Type B pancreatic cell (in vitro differentiated cells): ENCODE data around the gene RORC. TPM values are rescaled to one million over a fixed set of nuclear protein-coding genes. Genes with fewer than 3 reads are reported as not detected.

Source experiments
- DNase-seq: peaks from one replicate; pipeline ENCODE4 v3.0.0; 2021; ENCODE audit warnings: mixed read lengths; ENCODE audit not compliant: unreplicated experiment; ENCODE audit errors: extremely low spot score
- H3K27ac Mint-ChIP-seq: 2 replicates; pipeline ENCODE4 v1.8.0; 2021; ENCODE audit warnings: mild to moderate bottlenecking, mixed read lengths
- H3K27me3 Mint-ChIP-seq: 2 replicates; pipeline ENCODE4 v1.8.0; 2021; ENCODE audit warnings: mixed read lengths
- H3K36me3 Mint-ChIP-seq: 2 replicates; pipeline ENCODE4 v1.8.0; 2021; ENCODE audit warnings: mixed read lengths
- H3K4me1 Mint-ChIP-seq: one replicate; pipeline ENCODE4 v1.8.0; 2021; ENCODE audit warnings: mixed read lengths; ENCODE audit not compliant: unreplicated experiment
- H3K4me3 Mint-ChIP-seq: 2 replicates; pipeline ENCODE4 v1.8.0; 2021; ENCODE audit warnings: mild to moderate bottlenecking, mixed read lengths
- H3K9me3 Mint-ChIP-seq: 2 replicates; pipeline ENCODE4 v1.8.0; 2021; ENCODE audit warnings: mixed read lengths
- CTCF ChIP-seq: fragments of 200-600 bp; sonication (generic); conservative IDR thresholded peaks from 2 replicates; pipeline ENCODE4 v1.5.0; 2021; ENCODE audit warnings: antibody characterized with exemption, mild to moderate bottlenecking
- total RNA-seq: library from RNA; stranded (reverse); gene quantifications from 2 replicates; pipeline ENCODE4 v1.2.1, GENCODE V29; 2021; ENCODE audit warnings: low replicate concordance

The RORC gene
- total RNA-seq, 1 donor from 2014 or later, result not detected

DNA sequence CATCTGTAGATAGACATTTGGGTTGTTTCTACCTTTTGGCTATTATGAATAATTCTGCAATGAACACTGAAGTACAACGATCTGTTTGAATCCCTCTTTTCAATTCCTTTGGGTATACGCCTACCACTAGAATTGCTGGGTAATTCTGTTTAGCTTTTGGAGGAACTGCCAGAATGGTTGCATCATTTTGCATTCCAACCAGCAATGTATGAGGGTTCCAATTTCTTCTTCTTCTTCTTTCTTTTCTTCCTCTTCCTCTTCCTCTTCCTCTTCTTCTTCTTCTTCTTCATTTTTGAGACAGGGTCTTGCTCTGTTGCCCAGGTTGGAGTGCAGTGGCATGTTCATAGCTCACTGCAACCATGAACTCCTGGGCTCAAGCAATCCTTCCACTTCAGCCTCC, 35.7 kb upstream of the RORC start:
- H3K27me3 Mint-ChIP-seq, result peaks cover 7% of the 10 kb centered on the region
- no peak for TF ChIP-seq CTCF
- no peak for DNase-seq
- H3K27ac Mint-ChIP-seq, result no peak overlapping the region
- H3K9me3 Mint-ChIP-seq, result no peaks in the 10 kb centered on the region
- H3K4me3 Mint-ChIP-seq, result no peak overlapping the region
- no peaks in the 10 kb centered on the region for H3K4me1 Mint-ChIP-seq
- no peaks in the 10 kb centered on the region for H3K36me3 Mint-ChIP-seq

DNA sequence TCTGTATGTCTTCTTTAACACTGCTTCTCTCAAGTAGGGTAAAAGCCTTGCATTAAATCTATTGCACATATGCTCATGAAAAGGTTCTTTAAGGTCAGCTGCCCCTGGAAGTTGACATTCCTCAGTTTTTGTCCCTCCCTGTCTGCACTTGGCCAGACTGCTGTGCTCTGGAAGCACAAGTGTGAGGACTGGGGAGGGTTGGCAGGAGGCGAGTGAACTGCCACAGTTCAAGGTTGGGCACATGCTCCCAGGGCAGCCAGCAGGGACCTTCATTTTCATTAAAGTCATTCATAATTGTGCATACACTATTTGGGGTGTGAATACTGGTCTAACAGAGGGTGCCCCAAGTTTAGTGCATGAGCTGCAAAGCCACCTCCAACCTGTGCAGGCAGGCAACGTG, 32.8 kb upstream of the RORC start:
- TF ChIP-seq CTCF, result no peak
- no peak for DNase-seq
- Mint-ChIP-seq H3K27me3 (peaks cover 7% of the 10 kb centered on the region), H3K36me3 (no peaks in the 10 kb centered on the region), H3K4me1 (no peaks in the 10 kb centered on the region), H3K9me3 (no peaks in the 10 kb centered on the region), H3K4me3 (no peak overlapping the region), H3K27ac (no peak overlapping the region)

- Mint-ChIP-seq H3K4me3 (no peak overlapping the region), H3K36me3 (no peaks in the 10 kb centered on the region), H3K27ac (no peak overlapping the region), H3K27me3 (peaks cover 7% of the 10 kb centered on the region), H3K9me3 (no peaks in the 10 kb centered on the region), H3K4me1 (no peaks in the 10 kb centered on the region)
- no peak for TF ChIP-seq CTCF
- no peak for DNase-seq
Observed at GRCh38 chr1:151862604-151863003, 31.0 kb upstream of the RORC start.

DNA sequence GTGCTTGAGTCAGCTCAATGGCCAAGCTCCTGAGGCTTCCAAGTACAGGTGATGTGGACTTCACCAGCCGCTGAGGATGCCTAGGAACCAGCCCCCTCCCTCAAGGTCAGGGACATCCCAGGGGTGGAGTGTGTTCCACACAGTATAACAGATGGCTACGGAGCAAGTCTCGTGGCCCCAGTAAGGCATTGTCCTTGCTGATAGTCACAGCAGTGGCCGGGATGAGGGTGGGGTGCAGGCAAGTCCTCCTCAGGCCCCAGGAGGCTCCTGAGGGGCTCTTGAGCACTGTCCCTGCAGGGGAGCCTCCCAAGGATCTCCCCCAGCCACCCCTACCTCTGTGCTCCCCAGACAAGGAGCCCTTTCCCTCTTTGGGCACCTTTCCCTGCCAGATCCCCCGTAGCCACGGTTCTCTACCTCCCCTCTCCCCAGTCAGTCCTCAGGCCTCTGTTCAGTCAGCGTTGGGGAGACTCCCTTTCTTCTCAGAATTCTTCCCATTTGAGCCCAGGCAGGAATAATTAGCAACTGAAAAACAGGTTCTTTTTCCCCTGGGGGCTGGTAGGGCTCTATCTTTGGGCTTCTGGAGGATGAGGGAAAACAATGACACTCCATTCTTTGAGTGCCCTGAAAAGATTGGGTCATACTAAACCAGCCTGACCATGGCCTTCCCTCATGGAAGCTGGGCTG, 29.0 kb upstream of the RORC start:
- H3K36me3 Mint-ChIP-seq, result no peaks in the 10 kb centered on the region
- no peak overlapping the region for H3K4me3 Mint-ChIP-seq
- DNase-seq, result no peak
- peaks cover 11% of the 10 kb centered on the region for H3K27me3 Mint-ChIP-seq
- H3K9me3 Mint-ChIP-seq, result no peaks in the 10 kb centered on the region
- H3K4me1 Mint-ChIP-seq, result no peaks in the 10 kb centered on the region
- no peak overlapping the region for H3K27ac Mint-ChIP-seq
- TF ChIP-seq CTCF, result no peak

DNA sequence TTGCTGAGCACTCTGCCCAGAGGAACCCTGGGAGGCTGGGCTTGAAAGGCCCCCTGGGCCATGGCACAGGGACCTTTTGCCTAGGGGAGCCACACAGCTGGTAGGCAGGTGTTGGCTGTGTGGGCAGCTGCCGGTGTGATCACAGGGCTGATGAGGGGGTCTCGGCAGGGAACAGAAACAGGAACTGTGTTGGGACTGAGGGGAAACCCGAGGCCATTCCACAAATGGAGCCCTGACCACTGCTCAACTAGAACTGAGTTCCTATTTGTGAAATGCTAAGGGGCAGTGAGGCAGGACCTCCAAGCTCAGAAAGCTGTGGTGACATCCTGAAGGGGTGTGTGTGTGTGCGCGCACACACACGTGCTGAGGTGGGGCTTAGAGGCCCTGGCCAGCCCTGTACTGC, 28.3 kb upstream of the RORC start:
- Mint-ChIP-seq H3K4me3 (no peak overlapping the region), H3K36me3 (no peaks in the 10 kb centered on the region), H3K4me1 (no peaks in the 10 kb centered on the region), H3K9me3 (no peaks in the 10 kb centered on the region), H3K27ac (no peak overlapping the region), H3K27me3 (peaks cover 8% of the 10 kb centered on the region)
- DNase-seq, result no peak
- no peak for TF ChIP-seq CTCF
